ENCODE measurements around the gene YIPF1. TPM values are rescaled to one million over a fixed set of nuclear protein-coding genes. Genes with fewer than 3 reads are reported as not detected.

The YIPF1 gene
- total RNA-seq = 18.1 TPM
- 24.8 TPM for polyA plus RNA-seq

- Histone ChIP-seq H3K4me1 (ENCODE audit: insufficient read depth) (peaks cover 2% of the 10 kb centered on the region), H3K4me3 (ENCODE audit: low read depth, low read length) (peak within 1 kb of the TSS; percentile 61), H3K36me3 (ENCODE audit: insufficient read depth) (no peaks in the 10 kb centered on the region), H3K27ac (ENCODE audit: low read depth) (peak within 1 kb of the TSS; percentile 40)
- 2% methylated on average over 62 of the region's 62 CpGs for WGBS
- DNase-seq (ENCODE audit: extremely low spot score) = peak; percentile 58
Measured at GRCh38 chr1:53889304-53890298, at the start of gene YIPF1. YIPF1 (minus strand) TSS chr1:53889797; CDS start chr1:53888937, 860 bp downstream.

GRCh38 chr1:53938136-53938830, 48.7 kb upstream of the YIPF1 start:
- H3K36me3 ChIP-seq (ENCODE audit: insufficient read depth) = peaks cover 2% of the 10 kb centered on the region
- WGBS = 86% methylated on average over 4 of the region's 4 CpGs
- no peak overlapping the region for H3K4me3 ChIP-seq (ENCODE audit: low read depth, low read length)
- no peak for DNase-seq (ENCODE audit: extremely low spot score)
- no peak overlapping the region for H3K27ac ChIP-seq (ENCODE audit: low read depth)
- H3K4me1 ChIP-seq (ENCODE audit: insufficient read depth) = no peaks in the 10 kb centered on the region

- Histone ChIP-seq H3K36me3 (ENCODE audit: insufficient read depth) (peaks cover 4% of the 10 kb centered on the region), H3K27ac (ENCODE audit: low read depth) (no peak overlapping the region)
- WGBS = 90% methylated on average over 1 of the region's 1 CpG
Measured at GRCh38 chr1:53936430-53936829, 46.8 kb upstream of the YIPF1 start.

GRCh38 chr1:53934170-53934765, 44.7 kb upstream of the YIPF1 start:
- no peaks in the 10 kb centered on the region for H3K4me1 ChIP-seq (ENCODE audit: insufficient read depth)
- WGBS = 98% methylated on average over 1 of the region's 1 CpG
- no peak for DNase-seq (ENCODE audit: extremely low spot score)

More at GRCh38 chr1:53936430-53936829, 46.8 kb upstream of the YIPF1 start:
- Histone ChIP-seq H3K4me1 (ENCODE audit: insufficient read depth) (no peaks in the 10 kb centered on the region), H3K4me3 (ENCODE audit: low read depth, low read length) (no peak overlapping the region)
- DNase-seq (ENCODE audit: extremely low spot score) = no peak

GRCh38 chr1:53931523-53931922, 41.9 kb upstream of the YIPF1 start:
- Histone ChIP-seq H3K4me1 (ENCODE audit: insufficient read depth) (no peaks in the 10 kb centered on the region), H3K36me3 (ENCODE audit: insufficient read depth) (peaks cover 4% of the 10 kb centered on the region), H3K27ac (ENCODE audit: low read depth) (no peak overlapping the region), H3K4me3 (ENCODE audit: low read depth, low read length) (no peak overlapping the region)
- 98% methylated on average over 2 of the region's 2 CpGs for WGBS
- DNase-seq (ENCODE audit: extremely low spot score) = no peak

More at GRCh38 chr1:53934170-53934765, 44.7 kb upstream of the YIPF1 start:
- H3K4me3 ChIP-seq (ENCODE audit: low read depth, low read length) = no peak overlapping the region
- peaks cover 6% of the 10 kb centered on the region for H3K36me3 ChIP-seq (ENCODE audit: insufficient read depth)
- no peak overlapping the region for H3K27ac ChIP-seq (ENCODE audit: low read depth)

- no peaks in the 10 kb centered on the region for H3K4me1 ChIP-seq (ENCODE audit: insufficient read depth)
- 94% methylated on average over 3 of the region's 3 CpGs for WGBS
- no peak for DNase-seq (ENCODE audit: extremely low spot score)
- peaks cover 4% of the 10 kb centered on the region for H3K36me3 ChIP-seq (ENCODE audit: insufficient read depth)
- H3K4me3 ChIP-seq (ENCODE audit: low read depth, low read length) = no peak overlapping the region
- no peak overlapping the region for H3K27ac ChIP-seq (ENCODE audit: low read depth)
Measured at GRCh38 chr1:53930932-53931331, 41.3 kb upstream of the YIPF1 start.

GRCh38 chr1:53929246-53929960, 39.8 kb upstream of the YIPF1 start:
- WGBS = 38% methylated on average over 2 of the region's 2 CpGs
- no peak for DNase-seq (ENCODE audit: extremely low spot score)
- Histone ChIP-seq H3K36me3 (ENCODE audit: insufficient read depth) (peaks cover 4% of the 10 kb centered on the region), H3K27ac (ENCODE audit: low read depth) (peak overlapping the region; percentile 50), H3K4me3 (ENCODE audit: low read depth, low read length) (no peak overlapping the region), H3K4me1 (ENCODE audit: insufficient read depth) (no peaks in the 10 kb centered on the region)

GRCh38 chr1:53927376-53927881, 37.8 kb upstream of the YIPF1 start:
- no peaks in the 10 kb centered on the region for H3K4me1 ChIP-seq (ENCODE audit: insufficient read depth)
- over 99% methylated on average over 2 of the region's 2 CpGs for WGBS
- peaks cover 3% of the 10 kb centered on the region for H3K36me3 ChIP-seq (ENCODE audit: insufficient read depth)
- H3K27ac ChIP-seq (ENCODE audit: low read depth) = no peak overlapping the region
- H3K4me3 ChIP-seq (ENCODE audit: low read depth, low read length) = no peak overlapping the region
- no peak for DNase-seq (ENCODE audit: extremely low spot score)

GRCh38 chr1:53919675-53920066, 30.1 kb upstream of the YIPF1 start:
- Histone ChIP-seq H3K36me3 (ENCODE audit: insufficient read depth) (peaks cover 2% of the 10 kb centered on the region), H3K27ac (ENCODE audit: low read depth) (no peak overlapping the region), H3K4me1 (ENCODE audit: insufficient read depth) (no peaks in the 10 kb centered on the region), H3K4me3 (ENCODE audit: low read depth, low read length) (no peak overlapping the region)
- no peak for DNase-seq (ENCODE audit: extremely low spot score)
- 87% methylated on average over 3 of the region's 3 CpGs for WGBS

GRCh38 chr1:53918343-53918742, 28.7 kb upstream of the YIPF1 start:
- Histone ChIP-seq H3K27ac (ENCODE audit: low read depth) (no peak overlapping the region), H3K36me3 (ENCODE audit: insufficient read depth) (peaks cover 2% of the 10 kb centered on the region), H3K4me1 (ENCODE audit: insufficient read depth) (no peaks in the 10 kb centered on the region), H3K4me3 (ENCODE audit: low read depth, low read length) (no peak overlapping the region)
- WGBS = 86% methylated on average over 5 of the region's 5 CpGs
- DNase-seq (ENCODE audit: extremely low spot score) = no peak

- no peaks in the 10 kb centered on the region for H3K4me1 ChIP-seq (ENCODE audit: insufficient read depth)
- H3K36me3 ChIP-seq (ENCODE audit: insufficient read depth) = no peaks in the 10 kb centered on the region
- WGBS = 79% methylated on average over 5 of the region's 5 CpGs
Measured at GRCh38 chr1:53913352-53914033, 23.9 kb upstream of the YIPF1 start.

GRCh38 chr1:53911442-53911841, 21.8 kb upstream of the YIPF1 start:
- 95% methylated on average over 4 of the region's 4 CpGs for WGBS
- no peak overlapping the region for H3K4me3 ChIP-seq (ENCODE audit: low read depth, low read length)
- DNase-seq (ENCODE audit: extremely low spot score) = no peak
- no peaks in the 10 kb centered on the region for H3K4me1 ChIP-seq (ENCODE audit: insufficient read depth)
- no peak overlapping the region for H3K27ac ChIP-seq (ENCODE audit: low read depth)
- no peaks in the 10 kb centered on the region for H3K36me3 ChIP-seq (ENCODE audit: insufficient read depth)

More at GRCh38 chr1:53913352-53914033, 23.9 kb upstream of the YIPF1 start:
- H3K4me3 ChIP-seq (ENCODE audit: low read depth, low read length) = no peak overlapping the region
- H3K27ac ChIP-seq (ENCODE audit: low read depth) = no peak overlapping the region
- no peak for DNase-seq (ENCODE audit: extremely low spot score)
